Fibroblast of skin of right quadriceps (primary cell): ENCODE results near the gene PLCB1.
A peak's percentile ranks its signal among the peaks of the same experiment; 100 is the strongest.

Source experiments
- DNase-seq: peaks from one replicate; pipeline ENCODE4 v3.0.0-alpha.2; 2013

The PLCB1 gene

GRCh38 chr20:8917084-8917483 is 785.0 kb downstream of the PLCB1 start:
- DNase-seq: no peak

GRCh38 chr20:8918145-8918544 is 786.1 kb downstream of the PLCB1 start:
- DNase-seq: no peak

GRCh38 chr20:8924539-8924938 is 792.5 kb downstream of the PLCB1 start:
- DNase-seq: no peak

GRCh38 chr20:8930726-8931125 is 798.7 kb downstream of the PLCB1 start:
- DNase-seq: no peak

GRCh38 chr20:8932192-8933165 is 800.4 kb downstream of the PLCB1 start:
- DNase-seq: peak; percentile 63

- DNase-seq: peak; percentile 22
Measured at GRCh38 chr20:8933381-8933807, 801.3 kb downstream of the PLCB1 start.

GRCh38 chr20:8934362-8934761 is 802.3 kb downstream of the PLCB1 start:
- no peak for DNase-seq
